Upper lobe of left lung (tissue), 4 donors: ENCODE data around the gene CSTPP1.

Experiments used
- POLR2AphosphoS5 ChIP-seq, 2 donors: sonication (generic); formaldehyde crosslinking; IDR thresholded peaks; one replicate each; pipeline ENCODE4 v1.5.1; 2017; ENCODE audit warnings: antibody characterized with exemption in 2 of 2
- TF ChIP-seq, protein P1 (sequence below), 6 experiments: fragments of 450-650 bp in 4 of 6; fragments of 200-600 bp in 2 of 6; sonication (generic) in 2 of 6; IDR thresholded peaks; one replicate each; pipeline ENCODE4 v1.5.1; 2016 to 2019; ENCODE audit warnings: antibody characterized with exemption in 6 of 6

DNA sequence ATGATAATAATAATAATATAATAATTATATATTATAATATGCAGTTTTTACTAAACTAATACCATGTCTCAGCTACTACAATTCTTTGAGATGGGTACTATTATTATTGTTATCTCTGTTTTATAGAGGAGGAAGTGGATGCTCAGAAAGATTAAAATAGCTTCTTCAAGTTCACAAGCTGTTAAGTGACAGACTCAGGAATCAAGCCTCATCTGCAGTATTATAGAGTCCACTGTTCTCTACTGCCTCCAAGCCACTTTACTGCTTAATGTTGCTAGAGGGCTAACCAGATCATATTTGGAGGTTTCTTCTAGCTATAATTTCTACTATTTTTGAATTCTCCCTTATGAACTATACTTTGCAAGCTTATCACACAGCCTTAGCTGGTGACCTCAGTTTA, 62.7 kb downstream of the CSTPP1 start:
- TF ChIP-seq, protein P1, sequence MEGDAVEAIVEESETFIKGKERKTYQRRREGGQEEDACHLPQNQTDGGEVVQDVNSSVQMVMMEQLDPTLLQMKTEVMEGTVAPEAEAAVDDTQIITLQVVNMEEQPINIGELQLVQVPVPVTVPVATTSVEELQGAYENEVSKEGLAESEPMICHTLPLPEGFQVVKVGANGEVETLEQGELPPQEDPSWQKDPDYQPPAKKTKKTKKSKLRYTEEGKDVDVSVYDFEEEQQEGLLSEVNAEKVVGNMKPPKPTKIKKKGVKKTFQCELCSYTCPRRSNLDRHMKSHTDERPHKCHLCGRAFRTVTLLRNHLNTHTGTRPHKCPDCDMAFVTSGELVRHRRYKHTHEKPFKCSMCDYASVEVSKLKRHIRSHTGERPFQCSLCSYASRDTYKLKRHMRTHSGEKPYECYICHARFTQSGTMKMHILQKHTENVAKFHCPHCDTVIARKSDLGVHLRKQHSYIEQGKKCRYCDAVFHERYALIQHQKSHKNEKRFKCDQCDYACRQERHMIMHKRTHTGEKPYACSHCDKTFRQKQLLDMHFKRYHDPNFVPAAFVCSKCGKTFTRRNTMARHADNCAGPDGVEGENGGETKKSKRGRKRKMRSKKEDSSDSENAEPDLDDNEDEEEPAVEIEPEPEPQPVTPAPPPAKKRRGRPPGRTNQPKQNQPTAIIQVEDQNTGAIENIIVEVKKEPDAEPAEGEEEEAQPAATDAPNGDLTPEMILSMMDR (IDR thresholded peaks at IDR 0.05), result no peak
- no peak for TF ChIP-seq POLR2AphosphoS5 (IDR thresholded peaks at IDR 0.05)
